Loucy (cell line): Measurements from ENCODE around the gene SOCS2.

Experiments
- EZH2phosphoT487 ChIP-seq: fragments of 200-600 bp; IDR thresholded peaks from 2 replicates; pipeline ENCODE4 v1.6.1; 2018; ENCODE audit warnings: antibody characterized with exemption, mild to moderate bottlenecking, moderate library complexity, borderline replicate concordance
- TF ChIP-seq, protein P1 (sequence below): fragments of 200-600 bp; sonication (generic); conservative IDR thresholded peaks from 2 replicates; pipeline ENCODE4 v1.5.1; 2014; ENCODE audit warnings: mild to moderate bottlenecking, antibody characterized with exemption, low read length

DNA sequence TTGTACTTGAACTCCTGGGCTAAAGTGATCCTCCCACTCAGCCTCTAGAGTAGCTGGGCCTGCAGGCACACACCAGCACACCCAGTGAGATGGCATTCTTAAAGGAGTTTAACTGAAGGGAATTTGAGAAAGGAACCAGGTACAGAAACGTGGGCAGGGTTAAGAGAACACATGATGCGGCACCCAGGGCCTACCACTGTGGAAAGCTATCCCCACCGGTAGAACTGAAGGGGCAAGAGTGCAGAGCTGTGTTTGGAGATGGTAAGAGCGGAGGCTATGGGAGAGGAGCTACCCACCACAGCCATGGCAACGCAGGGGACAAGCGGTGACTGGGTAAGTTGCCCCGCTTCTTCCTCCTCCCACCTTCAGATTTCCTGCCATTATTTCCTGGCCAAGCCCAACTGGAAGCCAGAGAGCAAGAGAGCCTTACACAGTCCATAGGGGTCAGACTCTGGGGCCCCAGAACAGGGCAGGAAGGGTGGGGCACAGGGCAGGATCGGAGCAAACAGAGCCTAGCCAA, 46.5 kb downstream of the SOCS2 start:
- TF ChIP-seq, protein P1, sequence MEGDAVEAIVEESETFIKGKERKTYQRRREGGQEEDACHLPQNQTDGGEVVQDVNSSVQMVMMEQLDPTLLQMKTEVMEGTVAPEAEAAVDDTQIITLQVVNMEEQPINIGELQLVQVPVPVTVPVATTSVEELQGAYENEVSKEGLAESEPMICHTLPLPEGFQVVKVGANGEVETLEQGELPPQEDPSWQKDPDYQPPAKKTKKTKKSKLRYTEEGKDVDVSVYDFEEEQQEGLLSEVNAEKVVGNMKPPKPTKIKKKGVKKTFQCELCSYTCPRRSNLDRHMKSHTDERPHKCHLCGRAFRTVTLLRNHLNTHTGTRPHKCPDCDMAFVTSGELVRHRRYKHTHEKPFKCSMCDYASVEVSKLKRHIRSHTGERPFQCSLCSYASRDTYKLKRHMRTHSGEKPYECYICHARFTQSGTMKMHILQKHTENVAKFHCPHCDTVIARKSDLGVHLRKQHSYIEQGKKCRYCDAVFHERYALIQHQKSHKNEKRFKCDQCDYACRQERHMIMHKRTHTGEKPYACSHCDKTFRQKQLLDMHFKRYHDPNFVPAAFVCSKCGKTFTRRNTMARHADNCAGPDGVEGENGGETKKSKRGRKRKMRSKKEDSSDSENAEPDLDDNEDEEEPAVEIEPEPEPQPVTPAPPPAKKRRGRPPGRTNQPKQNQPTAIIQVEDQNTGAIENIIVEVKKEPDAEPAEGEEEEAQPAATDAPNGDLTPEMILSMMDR, result no peak
- TF ChIP-seq EZH2phosphoT487, result no peak
